ENCODE measurements around the gene INVS. TPM values are rescaled to one million over a fixed set of nuclear protein-coding genes. Genes with fewer than 3 reads are reported as not detected.

INVS gene
- total RNA-seq, 4 donors from 2014 or later, result 8.2 to 59.2 (median 26.0) TPM

DNA sequence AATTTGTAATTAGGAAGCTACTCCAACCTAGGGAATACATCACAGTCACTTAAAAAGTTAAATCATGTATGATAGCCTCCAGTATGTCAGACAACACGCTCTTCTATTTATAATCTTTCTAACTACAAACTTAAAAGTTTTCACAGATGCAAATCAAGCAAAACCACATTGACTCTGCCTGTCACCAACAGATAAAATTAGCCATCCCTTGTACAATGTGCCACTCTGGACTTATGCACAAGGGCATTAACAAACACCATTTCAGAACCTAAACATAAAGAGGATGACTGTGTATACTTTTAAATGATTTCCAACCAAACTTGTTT is 15.0 kb upstream of the INVS start:
- Histone ChIP-seq H3K9me3 (no peaks in the 10 kb centered on the region), H3K4me1 (no peaks in the 10 kb centered on the region), H3K27me3 (no peaks in the 10 kb centered on the region), H3K4me3 (no peak overlapping the region), H3K36me3 (no peaks in the 10 kb centered on the region), H3K27ac (no peak overlapping the region)
- TF ChIP-seq, protein P1, sequence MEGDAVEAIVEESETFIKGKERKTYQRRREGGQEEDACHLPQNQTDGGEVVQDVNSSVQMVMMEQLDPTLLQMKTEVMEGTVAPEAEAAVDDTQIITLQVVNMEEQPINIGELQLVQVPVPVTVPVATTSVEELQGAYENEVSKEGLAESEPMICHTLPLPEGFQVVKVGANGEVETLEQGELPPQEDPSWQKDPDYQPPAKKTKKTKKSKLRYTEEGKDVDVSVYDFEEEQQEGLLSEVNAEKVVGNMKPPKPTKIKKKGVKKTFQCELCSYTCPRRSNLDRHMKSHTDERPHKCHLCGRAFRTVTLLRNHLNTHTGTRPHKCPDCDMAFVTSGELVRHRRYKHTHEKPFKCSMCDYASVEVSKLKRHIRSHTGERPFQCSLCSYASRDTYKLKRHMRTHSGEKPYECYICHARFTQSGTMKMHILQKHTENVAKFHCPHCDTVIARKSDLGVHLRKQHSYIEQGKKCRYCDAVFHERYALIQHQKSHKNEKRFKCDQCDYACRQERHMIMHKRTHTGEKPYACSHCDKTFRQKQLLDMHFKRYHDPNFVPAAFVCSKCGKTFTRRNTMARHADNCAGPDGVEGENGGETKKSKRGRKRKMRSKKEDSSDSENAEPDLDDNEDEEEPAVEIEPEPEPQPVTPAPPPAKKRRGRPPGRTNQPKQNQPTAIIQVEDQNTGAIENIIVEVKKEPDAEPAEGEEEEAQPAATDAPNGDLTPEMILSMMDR (IDR thresholded peaks at IDR 0.05), result no peak
- no peak for TF ChIP-seq POLR2A (IDR thresholded peaks at IDR 0.05)
- intact Hi-C loops (cut with DNase I; ENCODE audit: low total_unique reads), result no loop called here
- no peak for DNase-seq

DNA sequence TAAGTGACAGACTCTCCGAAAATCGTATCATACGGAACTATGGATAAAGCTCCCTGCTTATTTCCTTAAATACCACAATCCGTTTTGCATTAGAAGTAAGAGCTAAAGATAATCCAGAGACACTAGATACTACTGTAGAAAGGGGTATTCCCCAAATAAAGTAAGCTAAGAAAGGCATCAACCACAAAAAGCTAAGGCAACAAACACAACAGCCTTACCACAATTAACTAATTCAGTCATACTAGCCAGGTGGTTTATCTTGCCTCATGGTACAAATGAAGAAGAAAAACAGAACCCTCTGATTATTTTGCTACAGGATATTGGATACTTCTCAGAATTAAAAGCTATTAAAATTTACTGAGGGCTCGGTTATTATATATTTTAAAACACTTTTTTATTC is 14.3 kb upstream of the INVS start:
- H3K36me3 ChIP-seq, result no peaks in the 10 kb centered on the region
- no peaks in the 10 kb centered on the region for H3K27me3 ChIP-seq
- H3K4me3 ChIP-seq, result no peak overlapping the region
- no peak for DNase-seq
- TF ChIP-seq, protein P1 (IDR thresholded peaks at IDR 0.05), result no peak
- no peak for TF ChIP-seq POLR2A (IDR thresholded peaks at IDR 0.05)
- intact Hi-C loops (cut with DNase I; ENCODE audit: low total_unique reads), result no loop called here
- H3K27ac ChIP-seq, result no peak overlapping the region
- H3K4me1 ChIP-seq, result no peaks in the 10 kb centered on the region
- no peaks in the 10 kb centered on the region for H3K9me3 ChIP-seq

DNA sequence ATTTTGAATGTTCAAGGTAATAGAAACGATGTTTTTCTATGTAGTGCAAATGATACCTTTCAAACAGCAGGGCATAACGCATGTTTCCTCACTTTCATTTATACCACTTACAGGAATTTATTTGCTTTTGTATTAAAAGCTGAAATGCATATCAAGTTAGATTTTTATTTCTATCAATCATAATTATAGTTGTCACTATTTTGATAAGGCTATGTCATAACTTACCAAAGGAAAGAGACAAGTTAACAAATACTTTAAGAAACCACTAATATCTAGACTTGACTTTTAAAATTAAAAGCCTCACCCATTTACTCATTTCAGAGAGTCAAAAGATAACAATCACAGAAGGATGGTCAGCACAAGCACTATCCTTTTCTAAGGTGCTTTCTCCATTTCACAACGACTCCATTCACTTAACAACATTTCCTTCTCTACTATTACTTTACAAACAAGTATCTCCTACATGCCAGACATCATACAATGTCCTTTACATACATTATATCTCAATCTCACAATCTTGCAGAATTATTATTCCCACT is 12.9 kb upstream of the INVS start:
- H3K36me3 ChIP-seq, result no peaks in the 10 kb centered on the region
- no peaks in the 10 kb centered on the region for H3K9me3 ChIP-seq
- no peak overlapping the region for H3K27ac ChIP-seq
- no peak for DNase-seq
- TF ChIP-seq, protein P1 (IDR thresholded peaks at IDR 0.05), result no peak
- no peak for TF ChIP-seq POLR2A (IDR thresholded peaks at IDR 0.05)
- no peaks in the 10 kb centered on the region for H3K4me1 ChIP-seq
- H3K27me3 ChIP-seq, result no peaks in the 10 kb centered on the region
- no peak overlapping the region for H3K4me3 ChIP-seq
- intact Hi-C loops (cut with DNase I; ENCODE audit: low total_unique reads), result no loop called here

DNA sequence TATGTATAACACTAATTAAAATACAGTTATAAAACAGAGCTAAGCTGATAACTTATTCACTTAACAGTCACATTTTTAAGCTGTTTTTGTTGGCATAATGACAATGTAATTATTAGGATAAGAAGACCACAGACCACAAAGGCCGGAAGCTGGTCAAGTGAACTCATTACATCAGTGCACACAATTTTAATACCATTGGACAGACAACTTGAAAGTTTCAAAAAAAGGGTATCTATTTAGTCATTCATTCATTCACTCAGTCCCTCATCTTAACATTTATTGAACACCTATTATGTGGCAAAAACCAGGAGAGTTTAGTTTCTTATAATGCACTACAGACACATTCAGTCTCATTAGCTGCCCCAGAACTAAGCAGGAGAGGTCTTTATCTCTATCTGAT is 11.8 kb upstream of the INVS start:
- intact Hi-C loops (cut with DNase I; ENCODE audit: low total_unique reads), result no loop called here
- no peaks in the 10 kb centered on the region for H3K9me3 ChIP-seq
- no peaks in the 10 kb centered on the region for H3K27me3 ChIP-seq
- TF ChIP-seq, protein P1 (IDR thresholded peaks at IDR 0.05), result no peak
- no peak for TF ChIP-seq POLR2A (IDR thresholded peaks at IDR 0.05)
- no peak overlapping the region for H3K4me3 ChIP-seq
- H3K27ac ChIP-seq, result no peak overlapping the region
- no peak for DNase-seq
- no peaks in the 10 kb centered on the region for H3K4me1 ChIP-seq
- H3K36me3 ChIP-seq, result no peaks in the 10 kb centered on the region

DNA sequence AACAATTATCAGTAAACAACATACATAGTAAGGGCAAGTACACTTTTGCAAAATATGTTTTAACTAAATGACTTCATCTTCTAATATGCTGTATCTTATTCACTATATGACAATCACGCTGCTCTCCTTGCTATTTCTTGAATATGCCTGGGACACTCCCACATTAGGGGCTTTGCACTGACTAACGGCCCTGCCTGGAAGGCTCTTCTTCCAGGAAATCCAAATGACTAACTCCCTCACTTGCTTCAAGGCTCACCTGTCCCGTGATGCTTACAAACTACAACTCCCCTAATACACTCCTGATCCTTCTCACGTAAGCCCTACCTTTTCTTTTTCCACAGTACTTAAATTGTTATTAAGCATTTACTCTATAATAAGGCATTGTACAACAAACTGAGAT is 10.8 kb upstream of the INVS start:
- intact Hi-C loops (cut with DNase I; ENCODE audit: low total_unique reads), result no loop called here
- TF ChIP-seq POLR2A (IDR thresholded peaks at IDR 0.05), result no peak
- TF ChIP-seq, protein P1 (IDR thresholded peaks at IDR 0.05), result no peak
- no peak for DNase-seq

More for the DNA sequence above, 10.8 kb upstream of the INVS start:
- no peak overlapping the region for H3K4me3 ChIP-seq
- H3K27me3 ChIP-seq, result no peaks in the 10 kb centered on the region
- no peaks in the 10 kb centered on the region for H3K4me1 ChIP-seq
- H3K36me3 ChIP-seq, result no peaks in the 10 kb centered on the region
- H3K9me3 ChIP-seq, result no peaks in the 10 kb centered on the region
- H3K27ac ChIP-seq, result no peak overlapping the region

Data from uterus (tissue), 4 donors.